HG03108 (cell line): ENCODE data around the gene RXFP3.
"Not testable (repeated sequence)": the region's sequence is repeated elsewhere in the genome, so short reads cannot be mapped to it uniquely, and the experiment has no call there.

ENCODE experiments used
- ATAC-seq: cut with Tn5 transposase; IDR thresholded peaks from one replicate; pipeline ENCODE4 v1.9.1; 2021; ENCODE audit warnings: moderate library complexity; ENCODE audit not compliant: unreplicated experiment

RXFP3 gene

GRCh38 chr5:33933723-33934169, 2.4 kb upstream of the RXFP3 start:
- peak; percentile 77 for ATAC-seq

GRCh38 chr5:33934176-33934575, 2.0 kb upstream of the RXFP3 start:
- peak; percentile 8 for ATAC-seq

GRCh38 chr5:33936004-33936380, 194 bp upstream of the RXFP3 start:
- peak; percentile 36 for ATAC-seq

GRCh38 chr5:33937017-33937706, 976 bp downstream of the RXFP3 start:
- no peak for ATAC-seq

GRCh38 chr5:33937707-33938506, 1.7 kb downstream of the RXFP3 start:
- ATAC-seq, result no peak

- ATAC-seq, result no peak
Observed at GRCh38 chr5:33938507-33938796, 2.3 kb downstream of the RXFP3 start.

GRCh38 chr5:33938881-33939280, 2.7 kb downstream of the RXFP3 start:
- ATAC-seq, result no peak

GRCh38 chr5:33939556-33940262, 3.5 kb downstream of the RXFP3 start:
- ATAC-seq, result no peak

GRCh38 chr5:33941090-33941489, 4.9 kb downstream of the RXFP3 start:
- no peak for ATAC-seq

GRCh38 chr5:33944543-33945132, 8.5 kb downstream of the RXFP3 start:
- no peak for ATAC-seq

GRCh38 chr5:33952175-33952574, 16.0 kb downstream of the RXFP3 start:
- not testable (repeated sequence) for ATAC-seq

GRCh38 chr5:33957577-33958150, 21.5 kb downstream of the RXFP3 start:
- no peak for ATAC-seq

- ATAC-seq, result no peak
Observed at GRCh38 chr5:33958176-33958575, 22.0 kb downstream of the RXFP3 start.

- ATAC-seq, result no peak
Observed at GRCh38 chr5:33964132-33964700, 28.0 kb downstream of the RXFP3 start.

GRCh38 chr5:33966805-33967204, 30.6 kb downstream of the RXFP3 start:
- ATAC-seq, result no peak

GRCh38 chr5:33968211-33969005, 32.2 kb downstream of the RXFP3 start:
- no peak for ATAC-seq

- ATAC-seq, result peak; percentile 49
Observed at GRCh38 chr5:33969572-33970452, 33.6 kb downstream of the RXFP3 start.

- ATAC-seq, result no peak
Observed at GRCh38 chr5:33973271-33973670, 37.1 kb downstream of the RXFP3 start.

GRCh38 chr5:33975852-33976251, 39.7 kb downstream of the RXFP3 start:
- ATAC-seq, result no peak
